Cerebellar nuclear complex (tissue), 1 donor: ENCODE data around the gene ATN1.

Experiments
- DNase-seq, 2 experiments: peaks; one replicate each; lab custom pipeline; 2025; lab: John Stamatoyannopoulos, UW

The ATN1 gene

GRCh38 chr12:6975297-6976032, 47.7 kb downstream of the ATN1 start:
- no peak for DNase-seq

DNA sequence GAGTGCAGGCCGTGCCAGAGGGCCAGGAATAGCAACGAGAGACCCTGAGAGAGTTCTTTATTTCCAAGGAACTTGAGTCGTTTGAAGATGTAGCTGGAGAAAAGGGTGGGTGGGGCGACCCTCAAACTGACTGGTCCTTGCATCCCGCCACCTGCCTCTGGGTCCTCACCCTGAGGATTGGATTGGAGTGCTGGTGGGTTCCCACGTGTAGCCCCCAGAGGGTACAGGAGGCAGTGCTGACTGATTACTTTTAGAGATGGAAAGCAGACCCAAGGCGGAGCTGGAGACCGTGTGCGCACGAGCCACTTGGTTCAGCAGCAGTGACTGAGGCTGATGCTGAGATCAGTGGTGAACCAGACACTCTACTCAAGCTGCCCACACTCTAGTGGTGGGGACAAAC, 49.9 kb downstream of the ATN1 start:
- DNase-seq, result no peak

DNA sequence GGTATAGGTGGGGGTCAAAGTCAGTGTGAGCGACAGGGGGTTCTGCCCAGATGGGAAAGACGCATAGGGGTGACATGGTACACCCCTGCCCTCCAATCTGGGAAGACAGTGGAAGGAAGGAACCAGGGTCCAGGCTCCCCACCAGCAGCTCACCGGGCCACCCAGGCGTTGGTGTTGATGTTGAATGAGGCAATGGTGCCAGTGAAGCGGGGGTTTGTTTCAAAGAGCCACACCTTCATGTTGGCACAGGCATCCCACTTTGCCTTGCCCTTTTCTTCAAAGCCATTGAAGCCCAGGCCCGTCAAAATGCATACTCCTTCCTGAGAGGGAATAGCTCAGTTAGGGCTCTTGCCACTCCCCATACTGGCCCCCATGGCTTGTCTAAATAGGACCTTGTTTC, 50.4 kb downstream of the ATN1 start:
- DNase-seq, result no peak

- no peak for DNase-seq
These were observed 50.9 kb downstream of the ATN1 start for GRCh38 chr12:6978611-6979011.

GRCh38 chr12:6979021-6979420, 51.3 kb downstream of the ATN1 start:
- no peak for DNase-seq

DNA sequence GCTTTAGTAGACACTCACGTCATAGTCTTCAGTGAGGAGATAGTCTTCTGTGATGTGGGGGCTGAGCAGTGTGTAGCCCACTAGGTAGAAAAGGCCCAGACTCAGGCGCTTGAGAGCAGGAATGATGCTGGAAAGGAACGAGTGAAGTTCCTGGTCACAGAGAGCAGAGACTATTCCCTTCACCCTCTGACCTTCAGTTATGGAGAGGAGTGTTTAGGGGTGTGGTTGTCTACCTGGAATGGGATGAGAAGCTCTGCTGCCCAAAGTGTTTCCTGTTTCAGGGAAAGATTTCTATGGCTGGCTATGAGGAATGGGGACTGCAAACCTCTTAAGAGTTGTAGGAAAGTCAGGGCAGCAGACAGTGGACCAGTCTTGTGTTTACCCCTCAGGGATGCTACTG, 51.7 kb downstream of the ATN1 start:
- no peak for DNase-seq

- DNase-seq, result no peak
These were observed 52.3 kb downstream of the ATN1 start for GRCh38 chr12:6980075-6980474.

GRCh38 chr12:6980740-6981139, 53.0 kb downstream of the ATN1 start:
- DNase-seq, result no peak

DNA sequence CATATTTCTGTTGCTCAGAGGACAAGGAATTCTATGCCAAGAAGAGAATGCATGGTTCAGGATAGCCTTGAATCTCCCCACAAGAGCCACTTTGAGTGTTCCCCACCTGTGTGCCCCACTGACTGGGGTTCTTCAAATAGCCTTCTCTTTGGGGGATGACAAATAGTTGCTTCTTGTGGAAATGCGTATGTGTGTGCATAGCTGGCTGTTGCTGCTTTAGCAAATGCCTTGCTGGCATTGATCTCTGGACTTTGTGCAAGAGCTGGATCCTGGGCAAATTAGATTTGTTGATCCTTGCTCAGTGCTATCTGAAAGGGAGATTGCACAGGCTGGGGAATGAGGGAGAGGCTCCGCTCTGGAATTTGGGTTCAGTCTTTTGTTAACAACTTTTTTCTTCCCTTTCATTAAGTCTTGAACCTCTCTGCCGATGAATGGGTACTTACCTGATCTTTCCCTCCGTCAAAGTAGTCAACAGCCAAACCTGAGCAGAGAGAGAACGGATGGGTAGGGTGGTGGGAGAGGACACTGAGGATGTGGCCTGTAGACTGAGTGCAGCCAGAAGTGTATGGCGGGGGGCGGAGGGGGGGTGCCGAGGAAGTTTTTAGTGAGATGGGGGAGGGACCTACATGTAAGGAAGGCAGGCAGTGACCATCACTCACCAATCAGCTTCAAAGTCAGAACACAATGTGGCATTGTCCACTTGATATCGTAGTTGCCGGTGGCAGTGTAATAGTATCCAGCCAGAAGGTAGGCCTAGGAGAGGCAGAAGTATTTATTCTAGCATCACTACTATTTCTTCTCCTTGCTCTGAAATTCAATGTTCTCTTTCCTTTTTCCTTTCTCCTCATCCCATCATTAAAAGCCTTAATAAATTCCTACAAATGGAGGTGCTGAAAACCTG, 53.6 kb downstream of the ATN1 start:
- DNase-seq, result no peak

DNA sequence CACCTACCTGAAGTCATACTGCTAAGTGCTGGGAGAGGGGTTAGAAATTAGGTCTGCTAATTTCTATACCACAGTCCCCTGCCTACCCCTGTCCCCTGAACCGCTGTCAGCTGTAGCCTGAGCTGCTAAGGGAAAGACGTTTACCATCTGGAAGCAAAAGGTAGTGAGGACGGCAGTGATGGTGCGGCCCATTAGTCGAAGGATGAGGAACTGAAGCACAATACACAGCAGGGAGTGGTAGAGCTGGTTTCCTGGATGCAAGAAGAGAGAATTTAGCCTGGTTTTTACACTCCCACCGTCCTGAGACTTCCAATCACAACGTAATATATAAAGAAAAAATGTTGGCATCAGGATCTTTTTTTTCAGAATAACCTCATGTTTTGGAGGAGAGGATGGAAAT, 54.8 kb downstream of the ATN1 start:
- no peak for DNase-seq

GRCh38 chr12:6987956-6988553, 60.3 kb downstream of the ATN1 start:
- peak in 1 of 2 experiments; percentile 29 for DNase-seq
